ENCODE results near the gene FAM20C.
A peak's percentile ranks its signal among the peaks of the same experiment; 100 is the strongest.
"Not testable (repeated sequence)": the region's sequence is repeated elsewhere in the genome, so short reads cannot be mapped to it uniquely, and the experiment has no call there.

Gene FAM20C

GRCh38 chr7:261341-262250 lies 69.2 kb downstream of the FAM20C start:
- no peak for DNase-seq

- DNase-seq = no peak
Measured at GRCh38 chr7:262251-262572, 69.8 kb downstream of the FAM20C start.

GRCh38 chr7:262631-263311 lies 70.4 kb downstream of the FAM20C start:
- not testable (repeated sequence) for DNase-seq

GRCh38 chr7:263483-264351 lies 71.3 kb downstream of the FAM20C start:
- peak; percentile 6 to 40 for DNase-seq

- DNase-seq = no peak
Measured at GRCh38 chr7:264541-265191, 72.3 kb downstream of the FAM20C start.

- no peak for DNase-seq
Measured at GRCh38 chr7:265192-265997, 73.0 kb downstream of the FAM20C start.

- DNase-seq = no peak
Measured at GRCh38 chr7:265998-266850, 73.9 kb downstream of the FAM20C start.

GRCh38 chr7:266851-267840 lies 74.8 kb downstream of the FAM20C start:
- no peak for DNase-seq

GRCh38 chr7:268991-269390 lies 76.6 kb downstream of the FAM20C start:
- no peak for DNase-seq

GRCh38 chr7:269721-270120 lies 77.3 kb downstream of the FAM20C start:
- DNase-seq = no peak

- no peak for DNase-seq
Measured at GRCh38 chr7:270351-270983, 78.1 kb downstream of the FAM20C start.

- DNase-seq = no peak
Measured at GRCh38 chr7:271266-272107, 79.1 kb downstream of the FAM20C start.

- no peak for DNase-seq
Measured at GRCh38 chr7:272108-272615, 79.8 kb downstream of the FAM20C start.

- DNase-seq = no peak
Measured at GRCh38 chr7:272631-273030, 80.3 kb downstream of the FAM20C start.

GRCh38 chr7:273327-273726 lies 81.0 kb downstream of the FAM20C start:
- DNase-seq = no peak

- DNase-seq = no peak
Measured at GRCh38 chr7:274266-274665, 81.9 kb downstream of the FAM20C start.

- DNase-seq = no peak
Measured at GRCh38 chr7:276230-276835, 84.0 kb downstream of the FAM20C start.

- DNase-seq = no peak
Measured at GRCh38 chr7:277228-277627, 84.9 kb downstream of the FAM20C start.
